ENCODE results near the gene SLC6A5.
A peak's percentile ranks its signal among the peaks of the same experiment; 100 is the strongest.

SLC6A5 gene

DNA sequence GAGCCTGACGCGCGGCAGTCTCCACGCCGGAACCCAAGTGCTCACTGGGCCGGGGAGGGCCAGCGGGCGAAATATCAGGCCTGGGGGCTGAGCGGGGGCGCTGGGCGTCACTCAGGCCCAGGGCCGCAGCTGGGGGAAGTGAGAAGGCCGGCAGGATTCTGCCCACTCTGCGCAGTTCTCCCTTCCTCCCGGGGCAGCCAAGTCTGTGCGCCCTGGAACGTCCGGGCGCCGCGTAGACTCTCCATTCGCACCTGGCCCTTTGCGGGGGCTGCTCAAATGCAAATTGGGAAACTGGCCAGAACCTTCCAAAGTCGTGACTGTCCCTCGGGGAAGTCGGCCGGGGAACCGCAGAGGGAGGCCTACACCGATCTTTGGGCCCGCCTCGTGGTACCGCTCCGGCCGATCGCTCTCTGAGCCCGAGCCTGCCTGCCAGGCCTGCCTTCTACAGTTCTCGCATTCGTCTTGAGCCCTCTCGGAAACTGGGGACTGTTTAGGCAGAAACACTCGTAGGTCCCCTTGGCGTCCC is 2.2 kb upstream of the SLC6A5 start:
- DNase-seq = no peak

GRCh38 chr11:20597680-20598484 is 1.5 kb upstream of the SLC6A5 start:
- DNase-seq = no peak

- no peak for DNase-seq
Measured at GRCh38 chr11:20598492-20598891, 916 bp upstream of the SLC6A5 start.

- no peak for DNase-seq
Measured at GRCh38 chr11:20600020-20600346, 575 bp downstream of the SLC6A5 start.

GRCh38 chr11:20600551-20600950 is 1.1 kb downstream of the SLC6A5 start:
- no peak for DNase-seq

- no peak for DNase-seq
Measured at GRCh38 chr11:20601221-20601914, 2.0 kb downstream of the SLC6A5 start.

GRCh38 chr11:20604295-20604803 is 4.9 kb downstream of the SLC6A5 start:
- no peak for DNase-seq

DNA sequence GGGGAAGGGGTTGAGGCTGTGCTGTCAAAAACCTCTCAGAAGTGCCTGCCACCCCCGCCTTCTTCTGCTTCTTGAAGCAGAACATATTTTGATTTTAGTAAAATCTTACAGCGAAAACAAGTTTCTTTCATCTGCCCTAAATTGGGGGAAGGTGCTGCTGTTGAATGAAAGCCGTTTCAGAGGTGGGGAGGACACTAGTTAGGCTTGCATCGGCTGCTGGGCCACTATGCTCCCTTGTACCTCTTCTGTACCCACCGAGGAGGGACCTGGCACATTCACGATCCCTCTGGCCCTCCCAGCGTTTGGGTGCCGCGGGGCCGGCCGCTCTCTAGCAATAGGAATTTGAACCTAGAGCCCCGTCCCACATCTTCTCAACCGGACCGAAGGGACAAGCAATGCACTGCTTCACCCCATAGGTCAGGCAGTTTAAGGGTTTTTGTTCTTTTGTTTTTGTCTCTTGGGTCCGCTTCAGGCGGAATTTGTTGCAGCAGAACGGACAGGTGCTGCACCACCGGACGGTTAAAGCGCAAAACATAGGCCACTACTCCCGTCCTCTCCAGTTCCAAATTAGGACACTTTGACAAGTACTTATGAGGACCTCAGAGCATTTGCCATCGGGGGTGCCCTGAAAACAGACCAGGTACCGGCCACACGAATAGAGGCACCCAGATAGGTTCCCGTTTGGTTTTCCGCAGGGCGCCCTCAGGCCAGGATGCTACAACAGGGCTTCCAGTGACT is 5.6 kb downstream of the SLC6A5 start:
- no peak for DNase-seq

DNA sequence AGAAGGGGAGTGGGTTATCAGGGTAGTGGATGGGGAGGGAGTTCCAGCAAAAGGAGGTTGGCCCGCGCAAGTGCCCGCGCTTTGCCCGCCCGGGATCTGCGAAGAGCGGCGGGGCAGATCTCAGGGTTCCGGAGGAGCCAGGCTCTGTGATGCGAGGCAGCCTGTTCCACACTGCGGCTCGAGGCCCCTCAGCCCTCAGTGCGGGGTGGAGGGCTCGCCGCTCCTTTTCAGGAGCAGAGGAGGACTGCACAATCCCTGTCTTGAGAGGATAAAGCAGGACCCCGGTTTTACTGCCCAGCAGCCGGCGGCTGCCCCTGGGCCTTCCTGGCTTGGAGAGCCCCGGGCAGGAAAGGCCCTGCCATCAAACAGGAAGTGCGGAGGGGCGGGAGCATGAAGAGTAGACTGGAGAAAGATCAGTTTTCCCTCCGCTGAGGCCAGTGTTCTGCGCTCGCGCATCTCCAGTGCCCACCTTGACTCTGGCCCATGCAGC is 6.2 kb downstream of the SLC6A5 start:
- DNase-seq = no peak

GRCh38 chr11:20608934-20609333 is 9.5 kb downstream of the SLC6A5 start:
- no peak for DNase-seq

- peak; percentile 62 for DNase-seq
Measured at GRCh38 chr11:20609727-20610707, 10.6 kb downstream of the SLC6A5 start.

DNA sequence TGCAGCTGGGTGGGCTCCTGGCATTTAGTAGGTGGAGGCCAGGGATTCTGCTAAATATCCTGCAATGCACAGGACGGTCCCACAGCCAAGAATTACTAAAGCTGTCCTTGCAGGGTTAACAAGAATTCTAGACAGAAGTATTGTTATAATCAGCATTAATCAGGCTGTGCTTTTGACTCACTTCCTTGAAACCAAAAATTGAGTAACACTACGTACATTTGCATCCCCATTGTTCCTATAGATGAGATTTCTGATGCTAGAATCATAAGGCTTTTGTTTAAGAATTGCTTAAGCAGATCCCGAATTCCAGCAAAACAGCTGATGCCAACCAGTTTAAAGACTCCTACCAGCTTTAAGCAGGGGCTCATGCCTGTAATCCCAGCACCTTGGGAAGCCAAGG is 11.4 kb downstream of the SLC6A5 start:
- DNase-seq = no peak

DNA sequence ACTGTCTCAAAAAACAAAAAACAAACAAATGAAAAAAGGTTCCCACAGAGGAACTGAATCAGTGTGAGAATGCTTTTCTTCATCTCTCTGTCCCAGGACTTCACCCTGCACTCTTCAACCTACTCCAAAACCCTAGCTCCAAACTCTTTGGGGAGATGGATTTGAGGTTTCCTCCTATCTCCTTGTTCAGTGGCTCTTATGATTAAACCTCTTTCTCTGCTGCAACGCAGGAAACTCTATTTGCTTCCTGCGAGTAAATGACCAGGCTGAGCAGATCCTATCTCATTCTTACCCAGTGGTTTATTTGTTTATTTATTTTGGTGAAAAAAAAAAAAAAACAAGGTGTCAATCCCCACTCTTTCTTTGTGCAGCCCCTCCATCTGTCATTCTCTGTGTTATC is 12.0 kb downstream of the SLC6A5 start:
- no peak for DNase-seq

DNA sequence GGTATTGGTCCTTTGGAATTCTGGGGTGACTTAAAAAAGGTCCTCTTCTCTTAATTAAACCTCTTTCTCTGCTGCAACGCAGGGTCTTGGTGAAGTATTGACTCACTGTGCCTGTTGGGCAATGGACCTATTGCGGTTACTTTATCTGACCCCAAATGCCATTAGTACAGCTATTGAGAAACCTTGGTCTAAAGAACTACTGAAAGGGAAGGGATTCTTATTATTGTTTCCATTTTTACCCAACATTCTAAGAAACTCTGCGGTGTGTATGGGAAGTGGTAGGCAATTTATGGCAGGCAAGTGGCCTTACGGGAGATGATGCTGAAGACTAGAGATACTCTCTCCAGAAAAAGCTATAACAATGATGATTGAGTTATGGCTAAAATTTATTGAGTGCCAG is 12.5 kb downstream of the SLC6A5 start:
- no peak for DNase-seq

DNA sequence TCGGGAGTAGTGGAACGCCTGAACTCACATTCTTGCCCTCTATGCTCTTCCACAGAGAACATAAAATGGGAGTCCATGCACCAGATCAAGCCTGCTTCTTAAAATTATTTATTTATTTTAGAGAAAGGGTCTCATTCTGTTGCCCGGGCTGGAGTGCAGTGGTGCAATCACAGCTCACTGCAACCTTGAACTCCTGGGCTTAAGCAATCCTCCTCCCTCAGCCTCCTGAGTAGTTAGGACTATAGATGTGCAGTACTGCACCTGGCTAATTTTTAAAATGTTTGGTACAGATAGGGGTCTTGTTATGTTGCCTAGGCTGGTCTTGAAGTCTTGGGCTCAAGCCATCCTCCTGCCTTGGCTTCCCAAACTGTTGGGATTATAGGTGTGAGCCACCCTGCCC is 13.0 kb downstream of the SLC6A5 start:
- DNase-seq = no peak

- DNase-seq = no peak
Measured at GRCh38 chr11:20616920-20617319, 17.5 kb downstream of the SLC6A5 start.

DNA sequence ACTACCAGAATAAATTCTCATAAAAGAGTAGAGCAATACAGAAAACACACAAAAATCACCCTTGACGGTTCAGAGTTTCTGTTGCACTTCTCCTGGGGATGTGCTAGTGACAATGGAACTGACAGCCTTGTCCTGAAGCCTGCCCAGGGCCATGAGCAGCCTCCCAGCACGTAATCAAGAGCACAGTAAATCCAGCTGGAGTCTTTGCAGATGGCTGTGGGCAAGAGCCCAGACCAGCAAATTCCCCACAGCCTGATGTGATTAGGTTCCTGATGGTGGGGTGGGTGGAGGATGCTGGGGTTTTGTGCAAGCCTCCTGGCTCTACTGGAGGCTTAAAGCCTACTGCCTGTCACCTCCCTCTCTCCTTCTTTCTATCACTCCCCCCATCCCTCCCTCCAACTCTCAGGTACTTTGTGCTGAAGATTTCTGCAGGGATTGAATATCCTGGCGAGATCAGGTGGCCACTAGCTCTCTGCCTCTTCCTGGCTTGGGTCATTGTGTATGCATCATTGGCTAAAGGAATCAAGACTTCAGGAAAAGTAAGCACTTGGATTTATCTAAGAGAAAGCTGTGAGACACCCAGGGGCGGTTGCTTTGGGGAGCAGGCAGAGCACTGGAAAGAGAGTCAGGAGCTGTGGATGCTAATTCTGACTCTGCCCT is 18.1 kb downstream of the SLC6A5 start:
- no peak for DNase-seq

GRCh38 chr11:20618083-20618482 is 18.7 kb downstream of the SLC6A5 start:
- DNase-seq = no peak

DNA sequence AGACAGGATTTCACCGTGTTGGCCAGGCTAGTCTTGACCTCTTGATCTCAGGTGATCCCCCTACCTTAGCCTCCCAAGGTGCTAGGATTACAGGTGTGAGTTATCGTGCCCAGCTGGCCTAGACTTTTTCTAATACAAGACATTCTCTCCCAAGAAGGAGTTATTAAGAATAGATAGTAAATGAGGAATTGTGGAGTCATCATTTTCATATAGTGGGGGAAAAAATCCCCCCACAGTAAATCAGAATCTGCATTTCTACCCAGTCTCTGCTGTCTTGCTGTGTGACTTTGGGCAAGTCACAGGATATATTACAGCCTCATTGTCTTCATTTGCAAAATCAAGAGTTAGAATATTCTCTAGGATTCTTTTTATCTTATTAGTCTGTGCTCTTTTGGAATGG is 21.6 kb downstream of the SLC6A5 start:
- DNase-seq = no peak

GRCh38 chr11:20621679-20622078 is 22.3 kb downstream of the SLC6A5 start:
- no peak for DNase-seq

- no peak for DNase-seq
Measured at GRCh38 chr11:20623252-20623651, 23.8 kb downstream of the SLC6A5 start.

DNA sequence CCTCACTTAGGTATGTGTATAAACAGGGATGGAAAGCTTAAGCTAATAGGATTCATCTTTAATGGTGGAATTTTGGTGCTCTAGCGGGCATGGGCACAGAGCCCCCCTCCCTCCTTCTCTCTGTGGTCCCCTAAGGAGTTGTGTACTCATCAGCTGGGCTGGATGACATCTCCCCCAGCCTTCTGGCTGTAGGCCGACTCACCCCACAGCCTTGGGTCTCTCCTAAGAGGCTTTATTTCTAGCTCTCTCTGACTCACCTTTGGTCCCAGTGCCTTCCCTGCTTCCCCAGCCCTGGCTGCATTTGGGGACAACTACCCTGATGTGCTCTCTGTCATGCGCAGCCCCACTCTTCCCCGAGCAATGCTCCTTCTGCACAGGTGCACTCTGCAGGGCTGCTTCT is 26.9 kb downstream of the SLC6A5 start:
- DNase-seq = no peak

Measured in stimulated activated CD4-positive, alpha-beta T cell treated with anti-CD3 and anti-CD28 coated beads, Interleukin-4, amount 100 ng/mL, for 1 hour (primary cell).